Epithelial cell of esophagus (primary cell): ENCODE data around the gene ZNF19.
A peak's percentile ranks its signal among the peaks of the same experiment; 100 is the strongest.

Experiments used
- DNase-seq: peaks from one replicate; pipeline ENCODE4 v3.0.0; 2010; ENCODE audit warnings: low read depth
- H3K4me3 ChIP-seq: 2 replicates; pipeline ENCODE4 v1.5.1; 2011; ENCODE audit warnings: mild to moderate bottlenecking, low read length, control low read depth
- TF ChIP-seq, protein P1 (sequence below): IDR thresholded peaks from 2 replicates; pipeline ENCODE4 v1.5.1; 2011; ENCODE audit warnings: low read depth, mild to moderate bottlenecking, low read length, control low read depth, inconsistent platforms; ENCODE audit not compliant: insufficient read depth; ENCODE audit errors: missing control alignments

Gene ZNF19

DNA sequence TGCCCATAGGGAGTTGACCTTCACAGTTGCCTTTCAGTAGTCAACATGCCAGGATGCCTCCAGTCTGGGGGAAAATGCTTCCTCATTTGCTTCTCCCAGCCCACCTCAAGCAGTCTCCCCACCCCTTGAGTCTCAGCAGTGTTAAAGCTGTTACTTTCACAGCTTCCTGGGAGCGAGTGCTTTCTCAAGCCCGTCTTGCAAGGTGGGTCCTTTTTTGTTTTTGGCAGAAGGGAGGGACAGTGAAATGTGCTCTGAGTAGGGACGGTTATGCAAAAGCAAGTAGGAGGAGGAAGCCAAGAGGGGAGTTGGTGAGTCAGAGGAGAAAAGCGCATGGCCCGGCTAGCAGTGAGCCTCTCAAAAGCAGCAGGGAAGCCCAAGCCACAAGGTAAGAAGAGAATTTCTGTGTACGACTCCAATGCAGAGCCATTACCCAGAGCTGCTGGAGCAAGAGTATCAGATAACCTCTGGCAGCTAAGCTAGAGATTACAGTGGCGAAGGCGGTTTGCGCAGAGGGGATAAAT lies 37.0 kb upstream of the ZNF19 start, which contains the start of gene CHST4:
TSS of gene CHST4 (plus strand) at position 316 of the 521 bp plus-strand sequence. CDS start 10,252 bp downstream, outside the sequence.
- no peak within 1 kb of the TSS for H3K4me3 ChIP-seq

DNA sequence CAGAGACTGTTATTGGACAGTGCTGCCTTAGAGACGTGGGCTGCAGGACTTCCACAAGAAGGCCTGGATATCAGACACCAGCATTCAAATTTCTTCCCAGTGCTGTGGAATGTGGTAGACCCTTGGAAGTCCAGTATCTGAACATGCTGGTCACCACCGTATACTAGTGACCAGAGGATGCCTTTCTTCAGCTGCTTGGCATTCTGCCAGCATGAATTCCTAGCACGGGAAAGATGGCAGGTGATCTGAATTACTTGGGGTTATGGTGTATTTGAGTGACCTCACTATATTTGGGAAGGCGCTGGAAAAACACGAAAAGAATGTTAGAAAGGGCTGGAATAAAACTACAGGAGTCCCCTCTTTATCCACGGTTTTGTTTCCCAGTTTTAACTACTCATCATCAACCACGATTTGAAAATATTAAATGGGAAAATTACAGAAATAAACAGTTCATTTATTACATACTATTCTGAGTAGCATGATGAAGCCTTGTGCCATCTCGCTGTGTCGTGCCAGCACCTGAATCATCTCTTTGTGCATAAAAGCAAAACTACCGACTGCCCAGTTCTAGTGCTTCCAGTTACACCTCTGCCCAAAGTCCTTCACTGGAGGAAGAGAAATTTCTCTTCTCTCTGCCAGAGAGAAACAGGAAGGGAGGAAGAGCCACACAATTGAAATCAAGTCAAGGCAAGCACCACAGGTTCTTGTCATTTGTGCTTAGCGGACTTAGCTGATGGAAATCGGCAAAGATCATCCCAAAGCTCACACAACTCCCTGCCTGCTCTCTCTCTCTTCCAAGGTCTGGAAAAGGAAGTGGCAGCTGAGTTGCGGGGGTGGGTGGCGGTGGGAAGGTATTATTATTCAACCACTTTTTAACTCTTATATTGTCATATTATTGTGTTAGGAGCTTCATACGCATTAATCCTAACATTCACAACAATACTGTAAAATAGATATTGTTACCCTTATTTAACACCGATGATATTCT lies 35.7 kb upstream of the ZNF19 start:
- H3K4me3 ChIP-seq = no peak overlapping the region
- peak; percentile 51 for DNase-seq
- TF ChIP-seq, protein P1, sequence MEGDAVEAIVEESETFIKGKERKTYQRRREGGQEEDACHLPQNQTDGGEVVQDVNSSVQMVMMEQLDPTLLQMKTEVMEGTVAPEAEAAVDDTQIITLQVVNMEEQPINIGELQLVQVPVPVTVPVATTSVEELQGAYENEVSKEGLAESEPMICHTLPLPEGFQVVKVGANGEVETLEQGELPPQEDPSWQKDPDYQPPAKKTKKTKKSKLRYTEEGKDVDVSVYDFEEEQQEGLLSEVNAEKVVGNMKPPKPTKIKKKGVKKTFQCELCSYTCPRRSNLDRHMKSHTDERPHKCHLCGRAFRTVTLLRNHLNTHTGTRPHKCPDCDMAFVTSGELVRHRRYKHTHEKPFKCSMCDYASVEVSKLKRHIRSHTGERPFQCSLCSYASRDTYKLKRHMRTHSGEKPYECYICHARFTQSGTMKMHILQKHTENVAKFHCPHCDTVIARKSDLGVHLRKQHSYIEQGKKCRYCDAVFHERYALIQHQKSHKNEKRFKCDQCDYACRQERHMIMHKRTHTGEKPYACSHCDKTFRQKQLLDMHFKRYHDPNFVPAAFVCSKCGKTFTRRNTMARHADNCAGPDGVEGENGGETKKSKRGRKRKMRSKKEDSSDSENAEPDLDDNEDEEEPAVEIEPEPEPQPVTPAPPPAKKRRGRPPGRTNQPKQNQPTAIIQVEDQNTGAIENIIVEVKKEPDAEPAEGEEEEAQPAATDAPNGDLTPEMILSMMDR = no peak

More for the DNA sequence above, 37.0 kb upstream of the ZNF19 start, which contains the start of gene CHST4:
- TF ChIP-seq, protein P1 = no peak
- peak; percentile 77 for DNase-seq

DNA sequence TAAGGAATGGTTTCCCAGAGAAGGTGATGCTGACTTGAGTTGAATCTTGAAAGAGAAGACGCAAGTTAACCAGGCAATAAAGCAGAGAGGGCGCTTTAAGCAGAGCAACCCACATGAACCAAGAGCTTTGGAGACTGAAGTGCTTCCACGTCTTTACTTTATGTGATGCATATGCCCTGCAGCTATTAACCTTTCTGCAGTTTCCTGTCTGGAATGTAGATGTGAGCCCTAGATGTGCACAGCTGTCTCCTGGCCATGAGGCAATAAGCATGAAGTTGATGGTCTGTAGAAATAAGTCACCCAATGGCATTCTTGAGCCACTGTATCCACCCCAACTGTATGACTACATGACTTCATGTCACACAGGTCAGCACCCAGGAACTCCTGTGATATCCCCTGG lies 31.4 kb upstream of the ZNF19 start:
- no peak overlapping the region for H3K4me3 ChIP-seq
- DNase-seq = peak; percentile 75
- TF ChIP-seq, protein P1 = no peak

DNA sequence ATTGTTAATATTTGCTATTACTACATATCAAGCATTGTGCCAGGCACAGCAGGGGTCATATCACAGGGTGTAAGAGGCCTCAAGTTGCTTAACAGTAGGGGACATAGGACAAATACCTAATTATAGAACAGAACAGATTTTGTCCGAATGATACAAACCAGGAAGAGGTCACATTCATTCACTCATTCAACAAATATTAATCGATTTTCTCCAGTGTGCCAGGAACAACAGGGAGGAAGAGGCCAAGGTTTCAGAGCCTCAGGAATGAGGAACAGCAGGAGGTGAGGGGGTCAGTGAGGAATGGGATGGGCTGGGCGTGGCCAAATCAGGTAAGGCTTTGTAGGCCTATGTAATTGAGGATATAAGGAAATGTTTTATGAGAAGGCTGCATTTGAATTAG lies 25.9 kb upstream of the ZNF19 start:
- no peak overlapping the region for H3K4me3 ChIP-seq
- no peak for DNase-seq
- TF ChIP-seq, protein P1 = no peak

DNA sequence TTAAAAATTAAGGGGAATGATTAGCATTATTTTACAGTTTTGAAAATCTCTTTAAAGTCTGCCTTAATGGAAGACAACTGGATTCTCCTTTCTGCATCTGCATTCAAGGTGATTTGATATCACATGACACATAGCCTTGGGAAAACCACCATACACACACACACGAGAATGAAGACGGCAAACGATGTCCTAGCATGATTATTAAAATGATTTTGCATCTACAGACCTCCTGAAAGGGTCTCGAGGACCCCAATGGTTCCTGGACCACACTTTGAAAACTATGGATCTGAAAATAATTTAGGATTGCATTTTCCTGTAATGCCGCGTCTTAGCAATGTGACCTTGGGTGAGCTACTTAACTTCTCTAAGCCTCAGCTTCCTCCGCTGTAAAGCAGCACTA lies 25.4 kb upstream of the ZNF19 start:
- no peak overlapping the region for H3K4me3 ChIP-seq
- TF ChIP-seq, protein P1 = no peak
- DNase-seq = no peak

DNA sequence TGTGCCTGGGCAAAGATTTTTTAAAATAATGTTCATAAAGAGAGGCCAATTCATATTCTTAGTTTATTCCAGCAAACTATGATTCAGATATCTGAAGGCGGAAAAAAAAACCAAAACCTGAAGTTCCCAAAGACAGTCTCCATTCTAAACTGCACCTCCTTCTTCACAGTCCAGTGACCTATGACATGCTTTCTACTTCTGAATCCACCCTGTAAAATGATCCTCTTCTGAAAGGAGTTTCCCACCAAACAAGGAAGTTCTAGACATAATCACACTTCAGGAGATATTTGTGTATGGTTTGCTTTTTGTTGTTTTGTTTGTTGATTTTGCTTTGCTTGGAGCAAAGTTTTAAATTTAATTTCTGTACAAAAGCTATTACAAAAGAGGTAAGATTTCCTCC lies 24.2 kb upstream of the ZNF19 start:
- H3K4me3 ChIP-seq = no peak overlapping the region

More for the DNA sequence above, 24.2 kb upstream of the ZNF19 start:
- DNase-seq = no peak
- TF ChIP-seq, protein P1 = no peak
